GM12872 (cell line): ENCODE data around the gene CCDC90B.

Experiments used
- TF ChIP-seq, protein P1 (sequence below): IDR thresholded peaks from 3 replicates; pipeline ENCODE4 v1.5.1; 2011; ENCODE audit warnings: low read depth, mild to moderate bottlenecking, low read length, moderate library complexity; ENCODE audit not compliant: insufficient read depth

CCDC90B gene

DNA sequence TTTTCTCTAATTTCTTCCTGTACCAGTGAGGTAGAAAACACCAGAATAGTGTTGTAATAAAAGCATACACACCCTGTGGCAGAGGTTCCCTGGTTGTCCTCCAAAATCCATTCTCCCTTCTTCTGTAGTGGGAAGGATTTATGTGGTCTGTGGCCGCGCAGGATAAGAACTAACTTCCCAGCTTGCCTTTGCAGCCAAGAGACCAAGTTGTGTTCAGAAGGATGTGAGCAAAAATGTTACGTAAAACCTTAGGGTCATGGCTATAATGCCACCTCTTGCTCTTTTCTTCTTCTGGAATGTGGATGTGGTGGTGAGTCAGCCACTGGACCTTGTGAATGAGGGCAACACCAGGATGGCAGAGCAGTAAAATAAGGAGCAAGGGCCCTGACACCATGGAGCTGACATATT is 28.4 kb downstream of the CCDC90B start:
- TF ChIP-seq, protein P1, sequence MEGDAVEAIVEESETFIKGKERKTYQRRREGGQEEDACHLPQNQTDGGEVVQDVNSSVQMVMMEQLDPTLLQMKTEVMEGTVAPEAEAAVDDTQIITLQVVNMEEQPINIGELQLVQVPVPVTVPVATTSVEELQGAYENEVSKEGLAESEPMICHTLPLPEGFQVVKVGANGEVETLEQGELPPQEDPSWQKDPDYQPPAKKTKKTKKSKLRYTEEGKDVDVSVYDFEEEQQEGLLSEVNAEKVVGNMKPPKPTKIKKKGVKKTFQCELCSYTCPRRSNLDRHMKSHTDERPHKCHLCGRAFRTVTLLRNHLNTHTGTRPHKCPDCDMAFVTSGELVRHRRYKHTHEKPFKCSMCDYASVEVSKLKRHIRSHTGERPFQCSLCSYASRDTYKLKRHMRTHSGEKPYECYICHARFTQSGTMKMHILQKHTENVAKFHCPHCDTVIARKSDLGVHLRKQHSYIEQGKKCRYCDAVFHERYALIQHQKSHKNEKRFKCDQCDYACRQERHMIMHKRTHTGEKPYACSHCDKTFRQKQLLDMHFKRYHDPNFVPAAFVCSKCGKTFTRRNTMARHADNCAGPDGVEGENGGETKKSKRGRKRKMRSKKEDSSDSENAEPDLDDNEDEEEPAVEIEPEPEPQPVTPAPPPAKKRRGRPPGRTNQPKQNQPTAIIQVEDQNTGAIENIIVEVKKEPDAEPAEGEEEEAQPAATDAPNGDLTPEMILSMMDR, result no peak

DNA sequence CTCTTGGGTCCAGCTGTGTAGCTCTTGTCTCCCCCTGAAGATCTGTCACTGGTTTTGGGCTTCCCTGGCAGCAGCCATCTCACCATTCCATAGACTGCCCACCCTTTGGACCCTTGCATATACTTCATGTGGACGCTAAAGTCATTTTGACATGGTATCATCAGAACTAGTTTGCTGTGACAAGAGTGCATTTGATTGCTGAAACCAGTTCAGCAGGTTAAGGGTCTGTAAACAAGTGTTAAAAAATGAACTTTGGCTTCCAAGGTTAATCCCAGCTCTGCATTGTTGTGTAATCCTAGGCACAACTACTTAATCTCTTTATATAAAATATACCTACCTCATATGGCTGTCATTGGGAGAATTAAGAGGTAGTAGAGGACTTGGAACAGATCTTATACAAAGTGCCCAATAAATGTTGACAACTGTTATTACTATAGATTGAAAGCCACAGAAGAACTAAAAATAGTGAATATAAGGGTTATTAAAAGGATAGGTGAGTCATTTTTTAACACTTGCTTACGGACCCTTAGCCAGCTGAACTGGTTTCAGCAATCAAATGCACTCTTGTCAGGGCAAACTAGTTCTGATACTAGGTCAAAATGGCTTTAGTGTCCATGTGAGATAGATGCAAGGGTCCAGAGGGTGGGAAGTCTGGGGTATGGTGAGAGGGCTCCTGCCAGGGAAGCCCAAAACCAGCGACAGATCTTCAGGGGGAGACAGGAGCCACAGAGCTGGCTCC is 29.4 kb downstream of the CCDC90B start:
- TF ChIP-seq, protein P1, result no peak

DNA sequence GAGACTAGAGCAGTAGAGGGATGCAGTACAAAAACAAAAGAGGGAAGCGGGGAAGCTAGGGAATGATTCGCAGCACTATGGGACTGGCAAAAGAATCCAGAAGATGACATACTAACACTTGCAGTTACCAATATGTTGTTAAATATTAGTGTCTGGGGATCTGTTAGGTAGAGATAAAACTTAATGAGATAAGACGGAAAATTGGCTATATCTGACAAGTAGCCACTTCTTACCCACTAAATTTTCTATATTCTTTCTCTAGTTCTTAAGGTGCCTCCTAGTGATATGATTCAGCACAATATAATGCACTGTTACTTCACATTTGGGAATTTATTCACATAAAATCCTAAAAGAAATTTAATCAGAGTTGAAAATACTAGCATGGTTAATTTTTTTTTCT is 30.8 kb downstream of the CCDC90B start:
- TF ChIP-seq, protein P1, result no peak

DNA sequence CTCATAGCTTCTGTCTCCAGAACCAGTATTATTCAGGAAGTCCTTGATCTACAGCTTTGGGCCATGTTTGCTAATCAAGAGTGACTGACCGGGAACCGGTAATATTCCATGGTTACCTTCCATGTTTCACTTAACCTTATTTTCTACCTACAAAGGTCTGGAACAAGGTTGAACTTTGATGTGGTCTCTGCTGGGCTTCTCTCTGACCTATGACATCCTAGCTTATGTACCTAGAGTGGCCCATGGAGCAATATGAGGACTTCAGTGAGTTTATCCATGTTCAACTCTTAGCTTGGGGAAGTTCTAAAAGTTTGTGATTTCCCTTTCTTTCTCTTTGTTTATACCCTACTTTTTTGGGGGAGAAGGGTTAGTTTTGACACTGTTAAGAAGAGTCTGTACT is 33.2 kb downstream of the CCDC90B start:
- TF ChIP-seq, protein P1, result no peak

DNA sequence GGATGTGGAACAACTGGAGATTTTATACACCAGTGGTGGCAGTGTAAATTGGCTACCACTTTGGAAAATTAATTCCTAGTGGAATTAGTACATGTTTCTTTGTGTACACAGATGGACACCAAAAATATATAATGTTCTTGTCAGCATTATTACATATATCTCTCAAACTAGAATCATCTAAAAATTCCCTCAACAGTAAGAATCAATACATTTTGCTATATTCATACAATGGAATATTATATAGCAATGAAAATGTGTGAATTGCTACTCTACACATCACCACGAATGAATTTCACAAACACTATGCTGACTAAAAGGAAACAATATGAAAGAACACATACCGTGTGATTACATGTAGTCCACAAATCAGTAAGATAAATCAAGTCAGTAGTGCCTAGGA is 33.9 kb downstream of the CCDC90B start:
- TF ChIP-seq, protein P1, result no peak

DNA sequence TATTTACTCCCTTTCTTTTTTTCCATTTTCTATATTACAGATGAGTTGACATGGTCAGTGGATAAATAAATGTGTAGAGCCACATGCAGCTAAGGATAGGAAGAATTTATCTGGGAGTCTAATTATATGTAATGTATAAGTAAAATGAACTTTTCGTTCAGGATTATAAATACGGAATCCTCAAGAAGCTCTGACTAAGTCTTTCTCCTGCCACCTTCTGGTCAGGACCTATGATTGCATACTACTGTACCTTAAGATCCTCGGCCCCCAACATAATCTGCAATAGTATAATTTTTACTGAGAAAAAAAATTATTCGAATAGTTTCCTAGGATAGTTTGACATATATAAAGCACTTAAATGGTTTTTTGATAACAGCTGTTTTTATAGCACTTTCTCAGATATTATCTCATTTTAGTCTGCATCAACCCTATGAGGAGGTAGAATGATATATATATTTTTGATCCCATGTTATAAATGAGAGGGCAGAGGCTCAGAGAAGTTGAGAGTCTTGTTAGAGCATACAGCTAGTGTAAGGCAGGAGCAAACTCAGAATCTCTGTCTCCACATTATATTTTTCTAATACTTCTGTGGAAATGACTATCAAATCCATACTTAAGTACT is 36.1 kb downstream of the CCDC90B start:
- TF ChIP-seq, protein P1, result peak; percentile 60

DNA sequence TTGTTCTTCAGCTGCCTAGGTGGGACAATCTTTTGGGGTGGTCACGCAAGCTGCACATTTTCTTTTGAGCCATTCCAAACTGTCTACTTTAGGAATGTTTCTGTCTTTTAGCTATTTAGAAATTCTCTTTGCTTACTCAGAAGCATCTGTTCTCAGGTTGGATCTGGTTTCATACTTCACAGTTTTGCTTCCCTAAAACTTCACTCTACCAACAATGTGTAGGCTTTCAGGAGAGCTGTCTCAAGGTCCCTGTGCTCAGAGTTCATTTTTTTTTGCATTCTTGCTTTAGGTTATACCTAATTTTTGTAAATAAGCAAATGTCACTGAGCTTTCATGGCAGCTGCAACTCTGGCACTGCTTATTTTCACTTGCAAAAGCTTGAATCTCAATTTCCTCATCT is 36.7 kb downstream of the CCDC90B start:
- TF ChIP-seq, protein P1, result no peak
